GM12873 (cell line): ENCODE measurements around the gene ACP1.

Experiments used
- TF ChIP-seq, protein P1 (sequence below): IDR thresholded peaks from 2 replicates; pipeline ENCODE4 v1.5.1; 2012; ENCODE audit warnings: low read depth, mild to moderate bottlenecking, moderate library complexity, low read length, control low read depth; ENCODE audit not compliant: insufficient read depth; ENCODE audit errors: missing control alignments

The ACP1 gene

DNA sequence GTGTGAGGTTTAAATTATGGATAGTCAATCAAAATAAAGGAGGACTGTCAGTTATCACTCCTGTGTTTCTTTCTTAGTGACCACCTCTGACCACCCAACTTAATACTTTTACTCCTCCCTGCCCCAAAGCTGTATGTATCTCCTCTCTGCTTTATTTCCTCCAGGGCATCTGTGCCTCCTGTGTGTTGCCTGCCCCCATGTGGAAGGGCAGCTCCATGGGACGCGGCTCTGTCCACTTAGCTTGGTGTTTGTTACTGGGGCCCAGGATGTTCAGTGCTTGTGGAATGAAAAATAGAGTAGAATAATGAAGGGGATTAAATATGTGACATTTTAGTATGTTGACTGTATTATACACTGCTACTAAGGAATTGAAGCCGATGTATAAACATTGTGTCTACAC is 9.8 kb downstream of the ACP1 start:
- TF ChIP-seq, protein P1, sequence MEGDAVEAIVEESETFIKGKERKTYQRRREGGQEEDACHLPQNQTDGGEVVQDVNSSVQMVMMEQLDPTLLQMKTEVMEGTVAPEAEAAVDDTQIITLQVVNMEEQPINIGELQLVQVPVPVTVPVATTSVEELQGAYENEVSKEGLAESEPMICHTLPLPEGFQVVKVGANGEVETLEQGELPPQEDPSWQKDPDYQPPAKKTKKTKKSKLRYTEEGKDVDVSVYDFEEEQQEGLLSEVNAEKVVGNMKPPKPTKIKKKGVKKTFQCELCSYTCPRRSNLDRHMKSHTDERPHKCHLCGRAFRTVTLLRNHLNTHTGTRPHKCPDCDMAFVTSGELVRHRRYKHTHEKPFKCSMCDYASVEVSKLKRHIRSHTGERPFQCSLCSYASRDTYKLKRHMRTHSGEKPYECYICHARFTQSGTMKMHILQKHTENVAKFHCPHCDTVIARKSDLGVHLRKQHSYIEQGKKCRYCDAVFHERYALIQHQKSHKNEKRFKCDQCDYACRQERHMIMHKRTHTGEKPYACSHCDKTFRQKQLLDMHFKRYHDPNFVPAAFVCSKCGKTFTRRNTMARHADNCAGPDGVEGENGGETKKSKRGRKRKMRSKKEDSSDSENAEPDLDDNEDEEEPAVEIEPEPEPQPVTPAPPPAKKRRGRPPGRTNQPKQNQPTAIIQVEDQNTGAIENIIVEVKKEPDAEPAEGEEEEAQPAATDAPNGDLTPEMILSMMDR, result no peak

DNA sequence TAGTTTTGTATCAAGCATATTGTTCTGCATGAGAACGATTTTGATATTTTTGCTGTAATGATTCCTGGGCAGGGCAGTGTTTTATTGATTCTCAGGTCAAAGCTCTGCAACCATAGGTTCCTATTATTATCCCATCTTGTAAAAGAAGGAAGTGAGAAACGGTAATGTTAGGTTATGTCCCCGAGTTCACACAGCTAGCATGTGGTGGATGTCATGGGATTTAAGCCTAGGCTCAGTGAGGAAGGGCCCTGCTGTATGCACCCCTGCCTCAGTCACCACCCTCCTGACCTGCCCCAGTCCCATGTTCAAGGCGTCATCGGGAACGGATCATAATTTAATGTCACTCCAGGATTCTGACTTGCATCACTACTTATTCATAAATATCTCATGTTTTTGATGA is 10.7 kb downstream of the ACP1 start:
- TF ChIP-seq, protein P1, result no peak

DNA sequence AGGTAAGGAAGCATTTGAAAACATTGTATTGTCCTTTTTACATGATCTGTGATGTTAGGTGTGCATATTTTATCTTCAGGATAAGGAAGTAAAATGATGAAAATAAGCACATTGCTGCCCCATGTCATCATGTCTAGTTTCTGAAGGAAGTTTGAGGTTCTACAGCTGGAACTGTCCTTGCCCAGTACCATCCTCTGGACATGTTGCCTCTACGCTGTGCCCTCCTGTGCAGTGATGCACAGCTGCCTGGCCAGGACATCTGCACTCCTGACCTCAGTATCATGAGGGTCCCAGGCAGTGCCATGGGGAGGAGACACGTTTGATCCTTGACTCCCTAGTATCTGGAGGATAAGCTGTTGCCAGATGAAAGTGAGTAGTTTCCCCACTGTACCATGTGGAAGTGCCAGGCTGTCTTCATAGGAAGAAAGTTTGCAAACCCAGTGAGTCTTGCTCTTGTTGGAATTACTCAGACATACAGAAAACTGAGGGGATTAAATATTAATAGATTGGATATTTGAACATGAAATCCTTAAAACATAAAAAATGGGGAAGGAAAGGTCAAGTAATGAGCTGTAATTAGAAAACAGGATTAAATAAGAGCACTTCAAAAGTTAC is 13.7 kb downstream of the ACP1 start:
- TF ChIP-seq, protein P1, result no peak

DNA sequence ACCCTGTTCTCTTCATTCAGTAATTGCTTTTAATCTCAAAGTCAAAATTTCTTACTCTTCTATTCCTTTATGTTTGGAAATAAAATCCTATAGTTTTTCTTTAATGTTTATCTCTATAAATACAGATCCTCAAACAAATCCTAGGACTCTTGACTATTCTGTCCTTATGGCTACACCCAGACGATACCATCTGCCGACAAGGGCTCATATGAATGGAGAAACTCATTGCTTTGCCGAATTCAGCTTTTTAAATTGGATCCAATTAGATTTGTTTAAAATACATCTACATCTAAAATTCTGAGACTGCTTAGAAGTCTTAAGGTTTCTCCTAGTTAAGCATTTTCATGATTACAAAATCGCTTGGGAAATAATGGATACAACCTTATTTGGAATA is 14.2 kb downstream of the ACP1 start:
- TF ChIP-seq, protein P1, result no peak

DNA sequence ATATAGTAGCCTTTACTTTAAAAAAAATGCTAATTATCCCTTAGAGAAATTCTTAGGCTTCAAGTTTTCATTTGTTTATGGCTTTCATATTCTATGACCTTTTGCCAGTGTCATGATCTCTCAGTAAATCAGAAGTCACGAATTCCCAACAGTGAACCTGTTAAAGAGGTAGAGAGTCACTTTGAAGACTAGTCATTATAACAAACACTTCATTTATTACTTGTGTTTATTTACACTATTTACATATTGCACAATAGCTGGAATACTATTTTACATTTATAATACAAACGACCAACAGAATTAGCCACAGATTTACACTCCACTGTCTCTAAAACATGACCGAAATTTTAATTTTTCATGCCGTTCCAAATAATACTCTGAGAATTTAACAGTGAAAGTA is 14.6 kb downstream of the ACP1 start:
- TF ChIP-seq, protein P1, result no peak

DNA sequence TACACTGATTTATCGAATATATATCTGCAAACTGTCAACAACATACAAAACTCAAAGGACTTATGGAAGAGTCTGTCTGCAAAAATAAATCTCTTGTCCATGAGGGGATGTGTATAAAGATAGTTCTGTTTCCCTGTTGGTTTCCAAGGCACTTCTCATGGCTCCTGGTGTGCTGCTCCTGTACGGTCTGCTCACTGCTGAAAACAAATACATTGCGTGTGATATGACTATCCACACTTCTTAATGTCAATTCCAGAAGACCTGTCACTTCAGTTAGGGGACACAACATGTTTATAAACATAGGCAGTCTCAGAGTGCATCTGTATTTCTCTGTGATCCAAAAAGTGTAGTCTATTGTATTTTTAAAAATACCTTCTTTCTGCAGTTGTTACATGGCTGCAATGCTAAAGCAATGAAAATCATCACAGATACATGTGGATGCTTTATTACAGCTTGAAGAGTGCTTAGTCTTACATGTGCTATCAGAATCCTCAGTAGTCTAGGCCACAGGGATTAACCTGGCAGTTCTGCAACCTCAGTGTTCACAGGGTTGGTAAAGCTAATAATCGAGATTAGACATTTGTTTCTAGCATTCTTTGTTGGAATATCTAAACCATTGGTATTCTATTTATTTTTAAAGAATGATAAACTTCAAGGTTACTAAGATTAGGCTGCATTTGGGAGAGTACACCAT is 15.4 kb downstream of the ACP1 start:
- TF ChIP-seq, protein P1, result no peak

DNA sequence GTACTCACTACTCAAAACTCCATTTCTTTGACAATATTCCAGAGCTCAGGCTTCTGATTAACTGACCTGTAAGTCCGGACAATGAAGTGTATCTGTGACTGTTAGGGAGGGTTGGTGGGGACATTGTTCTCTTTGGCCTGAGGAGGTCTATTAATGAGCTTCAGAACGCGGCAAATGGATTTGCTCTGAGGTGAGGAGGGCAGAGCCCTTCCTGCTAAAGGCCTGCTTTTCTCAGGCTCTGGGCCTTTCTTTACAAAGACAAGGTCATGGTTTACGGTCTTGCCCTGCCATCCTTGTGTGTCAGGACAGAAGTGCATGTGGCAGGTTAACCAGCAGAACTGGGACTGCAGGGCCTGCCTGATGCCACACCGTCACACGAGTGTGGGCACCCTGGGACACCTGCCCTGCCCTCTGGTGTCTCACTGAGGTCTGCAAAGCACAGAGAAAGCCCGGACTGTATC is 15.9 kb downstream of the ACP1 start:
- TF ChIP-seq, protein P1, result no peak
